ENCODE results near the gene TTC7B.

- no peak for TF ChIP-seq CTCF (IDR thresholded peaks at IDR 0.05; ENCODE audit: extremely low read depth in 1 of 2, insufficient read depth in 1 of 2, low read depth in 1 of 2, low read length in 2 of 2)
- TF ChIP-seq FOS (IDR thresholded peaks at IDR 0.05; ENCODE audit: borderline replicate concordance, insufficient read depth, low read length) = peak; percentile 51
Observed at GRCh38 chr14:90850487-90850886, 34.3 kb upstream of the TTC7B start.

Measured in endothelial cell of umbilical vein (primary cell).